Right cardiac atrium (tissue), 5 donors: ENCODE data around the gene DZIP3. TPM values are rescaled to one million over a fixed set of nuclear protein-coding genes. Genes with fewer than 3 reads are reported as not detected.
"Not testable (repeated sequence)": the region's sequence is repeated elsewhere in the genome, so short reads cannot be mapped to it uniquely, and the experiment has no call there.

Experiments
- ATAC-seq, 2 donors: fragments of 200-7000 bp; cut with Tn5 transposase; one replicate each; pipeline versions ENCODE4 v1.8.0 to v1.9.1; 2020; ENCODE audit warnings: moderate library complexity in 2 of 2, mild to moderate bottlenecking in 1 of 2
- DNase-seq, 3 donors: peaks; one replicate each; pipeline ENCODE4 v3.0.0-alpha.2; 2020
- H3K27ac ChIP-seq: one replicate; pipeline ENCODE4 v1.5.1; 2013; ENCODE audit warnings: mild to moderate bottlenecking, low read length, control low read depth, moderate library complexity
- H3K27me3 ChIP-seq: one replicate; pipeline ENCODE4 v1.6.1; 2013; ENCODE audit not compliant: control insufficient read depth, insufficient read depth
- H3K4me1 ChIP-seq: one replicate; pipeline ENCODE4 v1.6.1; 2013; ENCODE audit warnings: low read length; ENCODE audit not compliant: control insufficient read depth, insufficient read depth
- H3K4me3 ChIP-seq: one replicate; pipeline ENCODE4 v1.5.1; 2013; ENCODE audit warnings: low read length, control low read depth
- H3K9me3 ChIP-seq: one replicate; pipeline ENCODE4 v1.6.1; 2013; ENCODE audit warnings: low read length; ENCODE audit not compliant: control insufficient read depth
- WGBS: extraction: QIAGEN DNeasy Blood & Tissue Kit; methylation state at CpG from one replicate; pipeline ENCODE4 v1.1.7; 2013; 5-methylcytosine and 5-hydroxymethylcytosine counted together
- intact Hi-C, 4 donors: fragments of 100-400 bp; cut with DNase I; formaldehyde crosslinking; loops; one replicate each; pipeline versions ENCODE4 v1.11.0 to v1.14.0; 2022 to 2023
- polyA plus RNA-seq: library from polyadenylated mRNA; stranded (reverse); fragments of 200-250 nt; gene quantifications from one replicate; pipeline ENCODE4 v1.2.3, GENCODE V29; 2013
- total RNA-seq, 4 donors: library from RNA; stranded (reverse); fragmentation: NEBNext Ultra II Directional; extraction: Animal tissue kit (Norgen Biotek cat#: 25700); gene quantifications; one replicate each; pipeline ENCODE4 v1.2.1, GENCODE V29; 2021
- donor health status: healthy with polysubstance abuse.
- donor health status: DM: no; HTN: yes; CAD: no.
- donor health status: DM: no; HTN: no; CAD: no.
- donor health status: DM: no; HTN: yes; CAD: no; lungs with severe emphysema.
- donor health status: DM: yes; HTN: yes; CAD: no.

The DZIP3 gene
- total and polyA plus RNA-seq, 5 donors: 8.4 to 23.2 (median 20.1) TPM

- DNase-seq: no peak
- no peak for ATAC-seq
- no peak overlapping the region for H3K27ac ChIP-seq
- H3K4me1 ChIP-seq: no peaks in the 10 kb centered on the region
- 95% methylated on average over 1 of the region's 1 CpG for WGBS
- intact Hi-C loops: no loop called here
- H3K27me3 ChIP-seq: no peaks in the 10 kb centered on the region
- no peaks in the 10 kb centered on the region for H3K9me3 ChIP-seq
- no peak overlapping the region for H3K4me3 ChIP-seq
Observed at GRCh38 chr3:108645364-108645763, 55.8 kb downstream of the DZIP3 start.

GRCh38 chr3:108655664-108656063 is 66.1 kb downstream of the DZIP3 start:
- DNase-seq, H3K27ac ChIP-seq, H3K27me3 ChIP-seq, H3K9me3 ChIP-seq, intact Hi-C loops, ATAC-seq, H3K4me3 ChIP-seq, H3K4me1 ChIP-seq: not testable (repeated sequence)
- WGBS: 97% methylated on average over 15 of the region's 15 CpGs

GRCh38 chr3:108661699-108662098 is 72.2 kb downstream of the DZIP3 start:
- no peaks in the 10 kb centered on the region for H3K4me1 ChIP-seq
- no peak for DNase-seq
- intact Hi-C loops: loop anchor here in 1 of 4 donors (10.0 kb wide), 1 partner anchor 253 kb away; no protein-coding TSS in a partner anchor
- 33% methylated on average over 2 of the region's 2 CpGs for WGBS
- ATAC-seq: no peak
- H3K9me3 ChIP-seq: no peaks in the 10 kb centered on the region
- no peaks in the 10 kb centered on the region for H3K27me3 ChIP-seq
- no peak overlapping the region for H3K27ac ChIP-seq
- H3K4me3 ChIP-seq: no peak overlapping the region

- intact Hi-C loops: loop anchor here in 1 of 4 donors (10.0 kb wide), 1 partner anchor 253 kb away; no protein-coding TSS in a partner anchor
- H3K4me3 ChIP-seq: no peak overlapping the region
Observed at GRCh38 chr3:108662142-108662738, 72.7 kb downstream of the DZIP3 start.

GRCh38 chr3:108664266-108664665 is 74.7 kb downstream of the DZIP3 start:
- intact Hi-C loops: loop anchor here in 1 of 4 donors (10.0 kb wide), 1 partner anchor 251 kb away; no protein-coding TSS in a partner anchor
- H3K27me3 ChIP-seq: no peaks in the 10 kb centered on the region
- DNase-seq (no peak), ATAC-seq (no peak)
- no peaks in the 10 kb centered on the region for H3K4me1 ChIP-seq
- H3K9me3 ChIP-seq: no peaks in the 10 kb centered on the region
- H3K4me3 ChIP-seq: no peak overlapping the region
- H3K27ac ChIP-seq: no peak overlapping the region
- WGBS: 83% methylated on average over 1 of the region's 1 CpG

More at GRCh38 chr3:108662142-108662738, 72.7 kb downstream of the DZIP3 start:
- 18% methylated on average over 6 of the region's 6 CpGs for WGBS
- no peak for DNase-seq
- Histone ChIP-seq H3K4me1 (no peaks in the 10 kb centered on the region), H3K27ac (no peak overlapping the region), H3K9me3 (no peaks in the 10 kb centered on the region), H3K27me3 (no peaks in the 10 kb centered on the region)
- ATAC-seq: peak; percentile 67 to 68

GRCh38 chr3:108667312-108667711 is 77.8 kb downstream of the DZIP3 start:
- Histone ChIP-seq H3K4me1 (no peaks in the 10 kb centered on the region), H3K27ac (no peak overlapping the region), H3K4me3 (no peak overlapping the region), H3K9me3 (no peaks in the 10 kb centered on the region), H3K27me3 (no peaks in the 10 kb centered on the region)
- intact Hi-C loops: loop anchor here in 1 of 4 donors (10.0 kb wide), 1 partner anchor 247 kb away; no protein-coding TSS in a partner anchor
- ATAC-seq (no peak), DNase-seq (no peak)
- 0% methylated on average over 1 of the region's 1 CpG for WGBS

GRCh38 chr3:108669208-108669607 is 79.7 kb downstream of the DZIP3 start:
- Histone ChIP-seq H3K27me3 (no peaks in the 10 kb centered on the region), H3K9me3 (no peaks in the 10 kb centered on the region), H3K27ac (no peak overlapping the region), H3K4me3 (no peak overlapping the region), H3K4me1 (no peaks in the 10 kb centered on the region)
- intact Hi-C loops: loop anchor here in 1 of 4 donors (10.0 kb wide), 1 partner anchor 246 kb away; no protein-coding TSS in a partner anchor
- no peak for ATAC-seq
- DNase-seq: no peak

GRCh38 chr3:108672701-108673100 is 83.2 kb downstream of the DZIP3 start:
- ATAC-seq: no peak
- no peak overlapping the region for H3K4me3 ChIP-seq
- DNase-seq: no peak
- no peaks in the 10 kb centered on the region for H3K27me3 ChIP-seq
- no peak overlapping the region for H3K27ac ChIP-seq
- no peaks in the 10 kb centered on the region for H3K9me3 ChIP-seq
- H3K4me1 ChIP-seq: no peaks in the 10 kb centered on the region
- intact Hi-C loops: loop anchor here in 1 of 4 donors (10.0 kb wide), 1 partner anchor 242 kb away; no protein-coding TSS in a partner anchor

GRCh38 chr3:108673988-108674661 is 84.6 kb downstream of the DZIP3 start:
- Histone ChIP-seq H3K9me3 (no peaks in the 10 kb centered on the region), H3K4me3 (no peak overlapping the region), H3K27ac (no peak overlapping the region), H3K27me3 (no peaks in the 10 kb centered on the region), H3K4me1 (no peaks in the 10 kb centered on the region)
- ATAC-seq (no peak), DNase-seq (no peak)
- intact Hi-C loops: loop anchor here in 1 of 4 donors (10.0 kb wide), 1 partner anchor 241 kb away; no protein-coding TSS in a partner anchor
- 85% methylated on average over 3 of the region's 3 CpGs for WGBS

GRCh38 chr3:108677811-108678210 is 88.3 kb downstream of the DZIP3 start:
- DNase-seq (no peak), ATAC-seq (no peak)
- 85% methylated on average over 1 of the region's 1 CpG for WGBS
- Histone ChIP-seq H3K27ac (no peak overlapping the region), H3K27me3 (no peaks in the 10 kb centered on the region), H3K9me3 (no peaks in the 10 kb centered on the region), H3K4me3 (no peak overlapping the region), H3K4me1 (no peaks in the 10 kb centered on the region)
- intact Hi-C loops: loop anchor here in 1 of 4 donors (10.0 kb wide), 1 partner anchor 237 kb away; no protein-coding TSS in a partner anchor

- H3K27ac ChIP-seq, H3K9me3 ChIP-seq, DNase-seq, H3K4me3 ChIP-seq, intact Hi-C loops, H3K27me3 ChIP-seq, ATAC-seq, H3K4me1 ChIP-seq: not testable (repeated sequence)
- WGBS: 89% methylated on average over 2 of the region's 2 CpGs
Observed at GRCh38 chr3:108692286-108692685, 102.8 kb downstream of the DZIP3 start.
